ENCODE data around the gene MOCS2. TPM values are rescaled to one million over a fixed set of nuclear protein-coding genes. Genes with fewer than 3 reads are reported as not detected.

MOCS2 gene
- total and polyA plus RNA-seq, 2 of the 8 experiments (the other 6 are each of a cell fraction or from before 2014, with no cell fraction given), result 6.7 to 16.1 TPM

- H3K36me3 ChIP-seq (ENCODE audit: control insufficient read depth in 2 of 4, insufficient read depth in 4 of 4, low read length in 3 of 4), result peaks cover 0 to 6% (median 3%) of the 10 kb centered on the region in 4 experiments; a peak in 2 of 8 replicates
- H3K9ac ChIP-seq (replicated peaks in 1 of 4; ENCODE audit: extremely low read depth in 1 of 4, low read depth in 3 of 4, low read length in 3 of 4), result no peak overlapping the region
- no peak overlapping the region for H3K23ac ChIP-seq (ENCODE audit: insufficient read length)
- no peak overlapping the region for H2AFZ ChIP-seq (ENCODE audit: low read length)
- DNase-seq (ENCODE audit: low read depth in 1 of 2, low spot score in 2 of 2), result no peak
- CTCF ChIA-PET (ENCODE audit: partially characterized antibody), result interaction anchor here (1.1 to 2.6 kb wide), 3 partner anchors 25 to 122 kb away, joined by 3 to 10 read pairs (median 3); no protein-coding TSS in a partner anchor
- H2BK15ac ChIP-seq (ENCODE audit: low read length), result no peak overlapping the region
- no peak overlapping the region for H3K4me2 ChIP-seq (ENCODE audit: insufficient read depth in 1 of 2, low read depth in 2 of 2, low read length in 2 of 2)
- H4K91ac ChIP-seq (replicated peaks; ENCODE audit: insufficient read length, low read length), result no peak overlapping the region
- H2BK120ac ChIP-seq (replicated peaks; ENCODE audit: low read depth, low read length), result no peak overlapping the region
- POLR2A ChIA-PET (ENCODE audit: partially characterized antibody), result no interaction called here
- H2BK20ac ChIP-seq (ENCODE audit: low read length), result no peak overlapping the region
- H4K8ac ChIP-seq (ENCODE audit: extremely low read depth, insufficient read depth, low read length), result no peak overlapping the region
- H3K9me3 ChIP-seq (ENCODE audit: insufficient read depth in 2 of 2, low read depth in 1 of 2, low read length in 1 of 2), result no peaks in the 10 kb centered on the region
- no peaks in the 10 kb centered on the region for H4K20me1 ChIP-seq (replicated peaks in 1 of 2; ENCODE audit: control insufficient read depth in 1 of 2, insufficient read depth in 2 of 2, low read length in 2 of 2)
- no peak overlapping the region for H2AK5ac ChIP-seq (ENCODE audit: low read depth, low read length)
- WGBS, 2 experiments (ENCODE audit: extremely low coverage in 1 of 2, insufficient coverage in 1 of 2, insufficient read length in 1 of 2, insufficient replicate concordance in 2 of 2, low coverage in 1 of 2, low lambda C conversion rate in 2 of 2, missing lambda C conversion rate in 1 of 2), result 92% methylated on average over 2 of the region's 2 CpGs; no CpG with 5 or more reads in 1 of the 2 experiments
- H3K27me3 ChIP-seq (replicated peaks in 1 of 4; ENCODE audit: control insufficient read depth in 3 of 4, extremely low read depth in 1 of 4, insufficient read depth in 3 of 4, low read length in 3 of 4), result no peaks in the 10 kb centered on the region
- no peaks in the 10 kb centered on the region for H3K23me2 ChIP-seq (ENCODE audit: low read depth, low read length)
- H2BK12ac ChIP-seq (ENCODE audit: low read depth, low read length), result no peak overlapping the region
- no peak overlapping the region for H3K27ac ChIP-seq (ENCODE audit: low read depth, low read length)
- no peaks in the 10 kb centered on the region for H3K79me2 ChIP-seq (ENCODE audit: control insufficient read depth in 1 of 2, insufficient read depth in 2 of 2, low read length in 2 of 2)
- H3K4me1 ChIP-seq (replicated peaks in 1 of 4; ENCODE audit: control insufficient read depth in 3 of 4, insufficient read depth in 4 of 4, low read length in 3 of 4), result no peaks in the 10 kb centered on the region
- H3K79me1 ChIP-seq (ENCODE audit: low read depth, low read length), result no peaks in the 10 kb centered on the region
- no peak overlapping the region for H4K5ac ChIP-seq (ENCODE audit: insufficient read length, low read depth, low read length)
- no peak overlapping the region for H3K4ac ChIP-seq (replicated peaks; ENCODE audit: insufficient read length, low read depth, low read length)
- H3K18ac ChIP-seq (ENCODE audit: extremely low read depth, low read length), result no peak overlapping the region
- no peak overlapping the region for H3K56ac ChIP-seq (replicated peaks; ENCODE audit: insufficient read length, low read depth, low read length)
- FAIRE-seq, result no peak
- no peak overlapping the region for H3K4me3 ChIP-seq (ENCODE audit: extremely low read depth in 1 of 4, insufficient read depth in 2 of 4, low read depth in 3 of 4, low read length in 4 of 4)
- no peak overlapping the region for H3K14ac ChIP-seq (ENCODE audit: insufficient read length)
- H2BK5ac ChIP-seq (ENCODE audit: low read depth, low read length), result no peak overlapping the region
- TF ChIP-seq BCL11A (IDR thresholded peaks at IDR 0.05; ENCODE audit: low read depth in 2 of 2, low read length in 2 of 2), result no peak
- TF ChIP-seq CTCF (IDR thresholded peaks at IDR 0.05; ENCODE audit: control extremely low read depth in 1 of 3, insufficient read depth in 1 of 3, low read depth in 1 of 3, low read length in 3 of 3), result no peak
- TF ChIP-seq SP4 (IDR thresholded peaks at IDR 0.05; ENCODE audit: low read length), result no peak
- TF ChIP-seq RNF2 (IDR thresholded peaks at IDR 0.05; ENCODE audit: borderline replicate concordance, low read depth, low read length, missing control alignments, poor library complexity, severe bottlenecking), result no peak
- no peak for TF ChIP-seq POU5F1 (IDR thresholded peaks at IDR 0.05; ENCODE audit: low read depth, low read length)
- TF ChIP-seq EGR1 (IDR thresholded peaks at IDR 0.05; ENCODE audit: borderline replicate concordance, low read depth, low read length), result no peak
- TF ChIP-seq SIRT6 (IDR thresholded peaks at IDR 0.05; ENCODE audit: low read length), result no peak
- TF ChIP-seq BACH1 (IDR thresholded peaks at IDR 0.05; ENCODE audit: low read length), result no peak
- no peak for TF ChIP-seq HDAC2 (IDR thresholded peaks at IDR 0.05; ENCODE audit: borderline replicate concordance in 1 of 2, low read depth in 2 of 2, low read length in 2 of 2)
- TF ChIP-seq CHD2 (IDR thresholded peaks at IDR 0.05; ENCODE audit: low read length), result no peak
- TF ChIP-seq MAX (IDR thresholded peaks at IDR 0.05), result no peak
These were observed 38.3 kb downstream of the MOCS2 start for GRCh38 chr5:53071298-53071697.
